HPDE6-E6E7 (cell line): ENCODE results near the gene SAA4.
"Not testable (repeated sequence)": the region's sequence is repeated elsewhere in the genome, so short reads cannot be mapped to it uniquely, and the experiment has no call there.

Experiments
- DNase-seq: peaks from one replicate; pipeline ENCODE4 v3.0.0; 2011; ENCODE audit warnings: missing footprints; ENCODE audit errors: extremely low spot score

SAA4 gene, protein sequence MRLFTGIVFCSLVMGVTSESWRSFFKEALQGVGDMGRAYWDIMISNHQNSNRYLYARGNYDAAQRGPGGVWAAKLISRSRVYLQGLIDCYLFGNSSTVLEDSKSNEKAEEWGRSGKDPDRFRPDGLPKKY

GRCh38 chr11:18236664-18237356, at the start of gene SAA4:
SAA4 (minus strand) TSS chr11:18236802; CDS start chr11:18235926, 876 bp downstream.
- DNase-seq: no peak

DNA sequence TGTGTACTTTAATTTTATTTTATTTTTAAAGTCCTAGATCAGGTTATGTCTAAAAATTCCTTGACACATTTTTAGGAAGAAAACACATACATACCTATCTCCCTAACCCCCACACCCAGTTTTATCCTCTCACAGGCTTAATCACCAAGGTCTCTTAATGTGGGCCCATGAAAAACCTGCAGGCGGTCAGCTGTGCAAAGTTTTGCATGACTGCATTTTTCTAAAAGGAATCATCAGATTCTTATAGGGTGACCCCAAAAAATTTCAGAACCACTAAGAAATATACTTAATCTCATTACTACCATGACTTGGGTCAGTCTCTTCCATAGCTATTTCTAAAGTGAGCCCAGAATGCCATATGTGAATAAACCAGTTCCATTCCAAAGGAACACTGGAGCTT, 49.2 kb upstream of the SAA4 start:
- DNase-seq: no peak

GRCh38 chr11:18282626-18283025, 46.0 kb upstream of the SAA4 start:
- DNase-seq: no peak

GRCh38 chr11:18280438-18281045, 43.9 kb upstream of the SAA4 start:
- no peak for DNase-seq

GRCh38 chr11:18277565-18278271, 41.1 kb upstream of the SAA4 start:
- no peak for DNase-seq

DNA sequence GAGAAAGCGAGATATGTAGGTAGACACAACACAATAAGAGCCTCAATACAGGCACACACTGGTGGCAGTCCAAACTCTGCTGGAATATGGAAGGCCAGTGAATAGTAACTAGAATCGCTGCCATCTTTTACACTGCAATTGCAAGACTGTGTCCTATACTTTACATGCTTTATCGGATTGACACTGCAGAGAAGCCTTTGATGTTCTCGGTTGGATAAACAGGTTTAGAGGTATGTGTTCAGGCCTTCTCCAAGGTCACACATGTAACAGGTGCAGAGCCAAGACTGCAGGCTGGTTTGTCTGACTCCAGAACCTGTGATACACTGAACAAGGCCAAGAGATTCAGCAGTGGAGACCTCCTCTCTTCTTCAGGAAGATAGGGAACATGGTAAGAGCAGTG, 34.6 kb upstream of the SAA4 start:
- DNase-seq: no peak

DNA sequence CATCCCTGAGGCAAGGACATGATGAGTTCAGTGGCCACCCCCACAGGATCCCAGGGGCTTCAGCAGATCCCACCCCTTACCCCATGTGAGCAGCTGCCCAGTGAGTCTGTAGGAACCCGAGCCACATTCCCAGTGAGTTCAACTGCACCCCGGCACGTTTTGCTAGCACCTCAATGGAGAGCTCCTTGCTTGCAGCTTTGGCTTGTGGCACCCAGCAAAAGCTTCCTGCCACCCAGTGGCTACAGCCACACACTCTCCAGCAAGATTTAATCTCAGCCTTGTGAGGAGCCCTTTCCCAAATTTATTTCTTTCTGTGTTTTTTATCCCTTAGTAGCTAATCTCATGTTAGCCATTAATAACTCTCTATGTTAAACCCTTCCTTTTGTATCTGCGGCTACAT, 33.5 kb upstream of the SAA4 start:
- no peak for DNase-seq

GRCh38 chr11:18269252-18269651, 32.6 kb upstream of the SAA4 start:
- not testable (repeated sequence) for DNase-seq

DNA sequence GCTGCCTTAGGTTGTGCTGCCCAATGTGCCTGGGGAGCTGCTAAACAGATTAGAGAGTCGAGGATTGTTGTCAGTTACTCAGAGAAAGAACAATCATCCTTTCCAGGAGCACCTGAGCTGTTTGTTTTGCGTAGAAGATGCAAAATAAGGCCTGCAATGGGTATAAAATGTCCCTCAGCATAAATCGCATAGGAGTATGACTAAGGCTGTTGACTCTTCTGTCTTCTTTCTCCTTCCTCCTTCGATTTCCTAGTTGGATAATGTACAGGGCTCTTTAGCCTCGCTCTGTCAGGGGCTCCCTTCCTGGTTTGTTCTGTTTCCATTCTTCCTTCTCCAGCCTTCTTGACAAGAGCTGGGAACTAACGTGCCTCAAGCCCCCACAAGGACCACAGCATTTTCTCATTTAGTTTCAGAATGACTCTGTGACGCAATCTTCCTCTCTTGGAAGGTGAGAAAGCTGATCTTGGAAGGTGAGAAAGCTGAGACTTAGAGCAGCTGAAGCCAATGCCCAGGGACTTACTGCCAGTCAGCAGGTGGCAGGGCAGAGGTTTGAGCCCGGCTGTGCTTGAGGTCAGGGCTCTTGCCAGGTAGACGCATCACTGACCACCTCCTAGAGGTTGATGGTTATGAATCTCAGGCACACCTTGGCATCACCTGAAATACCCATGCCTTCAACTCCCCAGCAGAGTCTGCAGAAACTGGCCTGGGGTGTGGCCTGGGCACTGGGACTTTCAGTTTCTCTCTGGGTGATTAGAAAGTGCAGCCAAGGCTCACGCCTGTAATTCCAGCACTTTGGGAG, 30.9 kb upstream of the SAA4 start:
- not testable (repeated sequence) for DNase-seq

GRCh38 chr11:18265949-18266348, 29.3 kb upstream of the SAA4 start, which contains the start of gene SAA1:
SAA1 (plus strand) TSS chr11:18266264; CDS start chr11:18266888, 624 bp downstream.
- DNase-seq: no peak

GRCh38 chr11:18264677-18265555, 28.3 kb upstream of the SAA4 start:
- DNase-seq: no peak

GRCh38 chr11:18264035-18264434, 27.4 kb upstream of the SAA4 start:
- no peak for DNase-seq

DNA sequence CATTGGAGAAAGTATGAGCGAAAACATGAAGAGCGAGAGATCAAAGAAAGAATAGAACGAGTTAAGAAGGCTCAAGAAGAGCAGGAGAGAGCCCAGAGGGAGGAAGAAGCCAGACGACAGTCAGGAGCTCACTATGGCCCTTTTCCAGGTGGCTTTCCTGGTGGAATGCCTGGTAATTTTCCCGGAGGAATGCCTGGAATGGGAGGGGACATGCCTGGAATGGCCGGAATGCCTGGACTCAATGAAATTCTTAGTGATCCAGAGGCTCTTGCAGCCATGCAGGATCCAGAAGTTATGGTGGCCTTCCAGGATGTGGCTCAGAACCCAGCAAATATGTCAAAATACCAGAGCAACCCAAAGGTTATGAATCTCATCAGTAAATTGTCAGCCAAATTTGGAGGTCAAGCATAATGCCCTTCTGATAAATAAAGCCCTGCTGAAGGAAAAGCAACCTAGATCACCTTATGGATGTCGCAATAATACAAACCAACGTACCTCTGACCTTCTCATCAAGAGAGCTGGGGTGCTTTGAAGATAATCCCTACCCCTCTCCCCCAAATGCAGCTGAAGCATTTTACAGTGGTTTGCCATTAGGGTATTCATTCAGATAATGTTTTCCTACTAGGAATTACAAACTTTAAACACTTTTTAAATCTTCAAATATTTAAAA, 26.2 kb upstream of the SAA4 start:
- not testable (repeated sequence) for DNase-seq

DNA sequence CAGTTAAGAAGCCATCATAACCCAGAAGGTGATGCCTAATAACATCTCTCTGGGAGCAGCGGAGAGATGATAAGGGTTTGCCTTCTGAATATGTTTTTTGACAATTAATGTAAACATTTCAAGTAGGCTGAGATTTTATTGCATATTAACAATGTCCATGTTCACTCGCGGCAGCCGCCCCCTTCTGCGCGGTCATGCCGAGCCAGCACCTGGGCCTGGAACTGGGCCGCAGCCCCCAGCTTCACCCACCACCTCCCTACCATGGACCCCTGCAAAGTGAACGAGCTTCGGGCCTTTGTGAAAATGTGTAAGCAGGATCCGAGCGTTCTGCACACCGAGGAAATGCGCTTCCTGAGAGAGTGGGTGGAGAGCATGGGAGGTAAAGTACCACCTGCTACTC, 25.1 kb upstream of the SAA4 start:
- no peak for DNase-seq

DNA sequence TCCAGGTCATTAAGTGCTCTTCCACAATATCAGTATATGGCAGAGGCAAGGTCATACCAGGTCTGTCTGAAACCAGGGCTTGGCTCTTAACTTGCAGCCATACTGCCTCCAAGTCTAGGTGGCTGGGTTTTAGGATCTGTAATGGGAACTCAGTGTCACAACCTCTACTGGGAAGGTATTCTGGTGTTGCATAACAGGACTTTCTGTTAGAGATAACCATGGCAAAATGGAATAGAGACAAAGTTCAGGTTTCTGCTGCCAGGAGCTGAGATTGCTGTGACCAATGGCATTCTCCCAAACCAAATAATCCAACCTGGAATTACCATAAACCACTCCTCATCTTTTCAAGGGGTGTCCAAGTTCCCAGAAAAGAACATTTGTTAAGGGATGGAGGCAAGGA, 22.7 kb upstream of the SAA4 start:
- no peak for DNase-seq

DNA sequence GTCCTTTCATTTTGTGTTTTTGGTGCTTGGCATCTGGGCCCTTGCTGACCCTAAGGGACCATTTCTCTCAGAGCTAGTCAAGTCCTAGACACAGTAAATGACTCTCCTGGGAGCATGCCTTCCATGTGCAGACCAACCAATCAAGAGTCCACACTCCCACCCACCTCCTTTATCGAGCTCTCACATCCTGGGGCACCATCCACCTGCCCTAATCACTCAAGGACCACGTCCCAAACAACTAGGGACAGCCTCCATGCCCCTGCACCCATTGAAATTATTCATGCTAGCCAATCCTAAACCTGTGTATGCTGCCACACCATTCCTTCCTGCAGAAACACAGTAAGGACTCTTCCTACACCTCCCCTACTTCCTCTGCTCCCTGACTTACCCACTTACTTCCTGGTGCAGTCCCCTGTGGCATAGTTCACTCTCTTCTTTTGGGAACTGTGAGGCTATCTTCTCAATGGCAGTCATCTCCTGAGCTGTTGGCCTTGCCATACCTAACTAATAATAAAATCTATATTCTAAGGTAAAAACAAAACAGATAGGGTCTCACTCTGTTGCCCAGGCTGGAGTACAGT, 18.3 kb upstream of the SAA4 start:
- DNase-seq: no peak

GRCh38 chr11:18253778-18254338, 17.3 kb upstream of the SAA4 start:
- no peak for DNase-seq

DNA sequence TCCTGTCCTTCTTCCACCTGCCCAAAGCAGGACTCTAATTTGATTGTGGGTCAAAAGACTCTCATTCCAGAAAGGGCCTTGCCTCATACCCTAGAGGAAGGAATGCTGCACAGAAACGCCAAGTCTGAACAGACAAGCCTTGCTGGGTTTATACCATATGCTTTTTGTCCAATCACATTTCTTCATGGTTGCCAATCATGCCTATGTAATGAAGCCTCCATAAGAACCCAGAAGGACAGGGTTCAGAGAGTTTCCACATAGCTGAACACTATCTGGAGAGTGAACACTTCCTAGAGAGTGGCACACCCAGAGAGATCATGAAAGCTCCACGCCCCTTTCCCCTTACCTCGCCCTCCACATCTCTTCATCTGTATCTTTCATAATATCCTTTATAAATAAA, 16.6 kb upstream of the SAA4 start:
- DNase-seq: no peak

DNA sequence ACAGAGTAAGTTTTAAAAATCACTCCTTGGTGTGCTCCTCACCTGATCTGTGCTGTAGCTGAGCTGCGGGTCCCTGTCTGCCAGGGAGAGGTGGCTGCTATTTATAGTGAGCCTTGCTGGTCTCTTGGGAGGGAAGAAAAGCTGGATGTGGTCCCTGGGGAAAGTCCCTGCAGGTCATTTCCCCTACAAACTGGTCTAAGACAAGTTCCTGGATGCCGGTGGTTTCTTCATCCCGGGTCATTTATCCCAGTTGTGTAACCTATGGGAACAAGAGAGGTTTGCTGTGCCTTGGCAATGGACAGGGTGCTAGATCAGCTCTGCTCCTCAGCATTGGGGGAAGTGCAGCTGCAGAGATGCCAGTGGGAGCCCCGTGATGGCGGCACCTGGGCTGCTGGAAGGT, 12.0 kb upstream of the SAA4 start, which contains the start of gene SAA2:
TSS of gene SAA2 (minus strand) at position 108 of the 400 bp plus-strand sequence. CDS start 657 bp downstream, outside the sequence.
- DNase-seq: no peak
